ENCODE measurements around the gene INPP5F. TPM values are rescaled to one million over a fixed set of nuclear protein-coding genes. Genes with fewer than 3 reads are reported as not detected.
A peak's percentile ranks its signal among the peaks of the same experiment; 100 is the strongest.

The INPP5F gene
- total and polyA plus RNA-seq, 10 of the 15 experiments (the other 5 are each of a cell fraction or from before 2014, with no cell fraction given): 6.0 to 49.3 (median 34.3) TPM

DNA sequence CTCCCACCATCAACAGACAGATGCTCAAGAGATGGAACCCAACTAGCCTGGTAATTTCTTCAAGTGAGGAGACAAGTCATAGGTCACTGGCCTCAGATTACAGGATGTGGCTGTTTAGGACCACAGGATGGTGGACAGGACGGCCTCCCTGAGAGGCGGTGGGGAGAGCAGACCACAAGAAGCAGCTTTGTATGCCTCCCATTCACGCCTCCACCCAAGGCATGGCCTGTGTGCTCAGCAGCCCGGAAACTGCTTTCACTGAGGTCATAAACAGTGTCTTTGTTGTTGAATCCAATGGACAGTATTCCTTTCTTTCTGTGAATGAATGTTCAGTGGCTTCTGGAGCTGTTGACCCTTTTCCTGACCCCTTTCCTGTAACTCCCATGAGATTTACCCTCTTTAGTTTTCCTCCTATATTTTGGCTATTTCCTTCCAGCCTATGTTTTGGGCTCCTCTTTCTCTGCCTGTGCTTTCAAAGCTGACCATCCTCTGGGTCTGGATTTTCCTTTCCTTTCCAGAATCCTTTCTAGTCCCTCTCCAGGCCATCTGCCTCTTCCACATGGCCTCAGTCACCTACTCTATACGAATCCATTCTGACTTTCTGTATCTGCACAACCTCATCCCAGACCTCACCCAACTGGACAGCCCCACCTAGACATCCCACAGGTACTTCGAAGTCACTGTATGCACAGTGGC, 32.4 kb upstream of the INPP5F start (continued):
- TF ChIP-seq, protein P1, sequence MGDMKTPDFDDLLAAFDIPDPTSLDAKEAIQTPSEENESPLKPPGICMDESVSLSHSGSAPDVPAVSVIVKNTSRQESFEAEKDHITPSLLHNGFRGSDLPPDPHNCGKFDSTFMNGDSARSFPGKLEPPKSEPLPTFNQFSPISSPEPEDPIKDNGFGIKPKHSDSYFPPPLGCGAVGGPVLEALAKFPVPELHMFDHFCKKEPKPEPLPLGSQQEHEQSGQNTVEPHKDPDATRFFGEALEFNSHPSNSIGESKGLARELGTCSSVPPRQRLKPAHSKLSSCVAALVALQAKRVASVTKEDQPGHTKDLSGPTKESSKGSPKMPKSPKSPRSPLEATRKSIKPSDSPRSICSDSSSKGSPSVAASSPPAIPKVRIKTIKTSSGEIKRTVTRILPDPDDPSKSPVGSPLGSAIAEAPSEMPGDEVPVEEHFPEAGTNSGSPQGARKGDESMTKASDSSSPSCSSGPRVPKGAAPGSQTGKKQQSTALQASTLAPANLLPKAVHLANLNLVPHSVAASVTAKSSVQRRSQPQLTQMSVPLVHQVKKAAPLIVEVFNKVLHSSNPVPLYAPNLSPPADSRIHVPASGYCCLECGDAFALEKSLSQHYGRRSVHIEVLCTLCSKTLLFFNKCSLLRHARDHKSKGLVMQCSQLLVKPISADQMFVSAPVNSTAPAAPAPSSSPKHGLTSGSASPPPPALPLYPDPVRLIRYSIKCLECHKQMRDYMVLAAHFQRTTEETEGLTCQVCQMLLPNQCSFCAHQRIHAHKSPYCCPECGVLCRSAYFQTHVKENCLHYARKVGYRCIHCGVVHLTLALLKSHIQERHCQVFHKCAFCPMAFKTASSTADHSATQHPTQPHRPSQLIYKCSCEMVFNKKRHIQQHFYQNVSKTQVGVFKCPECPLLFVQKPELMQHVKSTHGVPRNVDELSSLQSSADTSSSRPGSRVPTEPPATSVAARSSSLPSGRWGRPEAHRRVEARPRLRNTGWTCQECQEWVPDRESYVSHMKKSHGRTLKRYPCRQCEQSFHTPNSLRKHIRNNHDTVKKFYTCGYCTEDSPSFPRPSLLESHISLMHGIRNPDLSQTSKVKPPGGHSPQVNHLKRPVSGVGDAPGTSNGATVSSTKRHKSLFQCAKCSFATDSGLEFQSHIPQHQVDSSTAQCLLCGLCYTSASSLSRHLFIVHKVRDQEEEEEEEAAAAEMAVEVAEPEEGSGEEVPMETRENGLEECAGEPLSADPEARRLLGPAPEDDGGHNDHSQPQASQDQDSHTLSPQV (IDR thresholded peaks at IDR 0.05): no peak
- TF ChIP-seq NBN (IDR thresholded peaks at IDR 0.05) (peak; percentile 68; the same call in 1 of the 2 replicates), RB1 (IDR thresholded peaks at IDR 0.05; ENCODE audit: borderline replicate concordance) (no peak), NFIC (IDR thresholded peaks at IDR 0.05; ENCODE audit: low read depth, low read length) (peak; percentile 52; the same call in 1 of the 2 replicates), JUND (IDR thresholded peaks at IDR 0.05; ENCODE audit: low read depth, low read length) (no peak), MTA3 (IDR thresholded peaks at IDR 0.05; ENCODE audit: borderline replicate concordance, low read length) (no peak), POU2F2 (IDR thresholded peaks at IDR 0.05; ENCODE audit: borderline replicate concordance, low read depth, low read length) (no peak), CREM (IDR thresholded peaks at IDR 0.05; ENCODE audit: low read depth) (peak; percentile 70; the same call in 1 of the 2 replicates), CBX5 (IDR thresholded peaks at IDR 0.05; ENCODE audit: low read depth) (no peak), RELA (IDR thresholded peaks at IDR 0.05; ENCODE audit: borderline replicate concordance, partially characterized antibody) (no peak), BHLHE40 (IDR thresholded peaks at IDR 0.05; ENCODE audit: borderline replicate concordance in 1 of 2, low read depth in 2 of 2, low read length in 1 of 2) (peak; percentile 65 to 80; a peak in 3 of 4 replicates), TBL1XR1 (IDR thresholded peaks at IDR 0.05; ENCODE audit: low read depth, low read length) (peak; percentile 61; the same call in 1 of the 2 replicates), RUNX3 (IDR thresholded peaks at IDR 0.05; ENCODE audit: low read length) (peak; percentile 96), RAD21 (IDR thresholded peaks at IDR 0.05; ENCODE audit: insufficient read depth, low read depth, low read length) (no peak), BACH1 (IDR thresholded peaks at IDR 0.05; ENCODE audit: borderline replicate concordance) (peak; percentile 18; the same call in 1 of the 2 replicates), SMAD5 (IDR thresholded peaks at IDR 0.05; ENCODE audit: low read depth) (no peak), CEBPB (IDR thresholded peaks at IDR 0.05; ENCODE audit: borderline replicate concordance in 1 of 2, low read depth in 2 of 2, low read length in 2 of 2) (no peak), ETV6 (conservative IDR thresholded peaks at IDR 0.05 in 1 of 2, IDR thresholded peaks at IDR 0.05 in 1 of 2; ENCODE audit: borderline replicate concordance in 1 of 2, low read depth in 1 of 2) (0 out of 4 replicates have a peak, but pooled peaks of 1 of the 2 experiments have one; percentile 31), EGR1 (IDR thresholded peaks at IDR 0.05; ENCODE audit: borderline replicate concordance in 1 of 2, low read depth in 2 of 2, low read length in 2 of 2) (no peak)
- TF ChIP-seq, protein P2, sequence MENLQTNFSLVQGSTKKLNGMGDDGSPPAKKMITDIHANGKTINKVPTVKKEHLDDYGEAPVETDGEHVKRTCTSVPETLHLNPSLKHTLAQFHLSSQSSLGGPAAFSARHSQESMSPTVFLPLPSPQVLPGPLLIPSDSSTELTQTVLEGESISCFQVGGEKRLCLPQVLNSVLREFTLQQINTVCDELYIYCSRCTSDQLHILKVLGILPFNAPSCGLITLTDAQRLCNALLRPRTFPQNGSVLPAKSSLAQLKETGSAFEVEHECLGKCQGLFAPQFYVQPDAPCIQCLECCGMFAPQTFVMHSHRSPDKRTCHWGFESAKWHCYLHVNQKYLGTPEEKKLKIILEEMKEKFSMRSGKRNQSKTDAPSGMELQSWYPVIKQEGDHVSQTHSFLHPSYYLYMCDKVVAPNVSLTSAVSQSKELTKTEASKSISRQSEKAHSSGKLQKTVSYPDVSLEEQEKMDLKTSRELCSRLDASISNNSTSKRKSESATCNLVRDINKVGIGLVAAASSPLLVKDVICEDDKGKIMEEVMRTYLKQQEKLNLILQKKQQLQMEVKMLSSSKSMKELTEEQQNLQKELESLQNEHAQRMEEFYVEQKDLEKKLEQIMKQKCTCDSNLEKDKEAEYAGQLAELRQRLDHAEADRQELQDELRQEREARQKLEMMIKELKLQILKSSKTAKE (IDR thresholded peaks at IDR 0.05; ENCODE audit: low read depth, poor library complexity, severe bottlenecking): peak; percentile 44
- TF ChIP-seq, protein P3, sequence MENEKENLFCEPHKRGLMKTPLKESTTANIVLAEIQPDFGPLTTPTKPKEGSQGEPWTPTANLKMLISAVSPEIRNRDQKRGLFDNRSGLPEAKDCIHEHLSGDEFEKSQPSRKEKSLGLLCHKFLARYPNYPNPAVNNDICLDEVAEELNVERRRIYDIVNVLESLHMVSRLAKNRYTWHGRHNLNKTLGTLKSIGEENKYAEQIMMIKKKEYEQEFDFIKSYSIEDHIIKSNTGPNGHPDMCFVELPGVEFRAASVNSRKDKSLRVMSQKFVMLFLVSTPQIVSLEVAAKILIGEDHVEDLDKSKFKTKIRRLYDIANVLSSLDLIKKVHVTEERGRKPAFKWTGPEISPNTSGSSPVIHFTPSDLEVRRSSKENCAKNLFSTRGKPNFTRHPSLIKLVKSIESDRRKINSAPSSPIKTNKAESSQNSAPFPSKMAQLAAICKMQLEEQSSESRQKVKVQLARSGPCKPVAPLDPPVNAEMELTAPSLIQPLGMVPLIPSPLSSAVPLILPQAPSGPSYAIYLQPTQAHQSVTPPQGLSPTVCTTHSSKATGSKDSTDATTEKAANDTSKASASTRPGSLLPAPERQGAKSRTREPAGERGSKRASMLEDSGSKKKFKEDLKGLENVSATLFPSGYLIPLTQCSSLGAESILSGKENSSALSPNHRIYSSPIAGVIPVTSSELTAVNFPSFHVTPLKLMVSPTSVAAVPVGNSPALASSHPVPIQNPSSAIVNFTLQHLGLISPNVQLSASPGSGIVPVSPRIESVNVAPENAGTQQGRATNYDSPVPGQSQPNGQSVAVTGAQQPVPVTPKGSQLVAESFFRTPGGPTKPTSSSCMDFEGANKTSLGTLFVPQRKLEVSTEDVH (IDR thresholded peaks at IDR 0.05; ENCODE audit: low read depth, partially characterized antibody): no peak
